ENCODE results near the gene RXFP1.

Gene RXFP1

DNA sequence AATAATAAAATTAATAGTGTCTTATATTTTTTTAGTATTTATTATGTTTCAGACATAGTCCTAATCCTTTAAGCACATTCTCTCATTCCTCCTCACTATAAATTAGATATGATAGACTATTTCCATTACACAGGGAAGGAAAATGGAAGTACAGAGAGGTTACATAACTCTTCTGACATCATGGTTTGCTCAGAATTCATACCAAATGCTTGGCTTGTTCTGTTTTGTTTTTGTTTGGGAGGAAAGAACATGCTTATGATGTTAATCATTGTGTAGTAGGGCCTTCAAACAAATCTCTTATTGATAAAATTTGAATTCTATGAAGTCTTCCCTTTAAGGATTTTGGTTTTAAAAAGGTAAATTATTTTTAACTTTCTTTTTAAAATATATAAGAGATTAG, 59.5 kb downstream of the RXFP1 start:
- Histone ChIP-seq H3K79me2 (ENCODE audit: insufficient read depth, low read length) (no peaks in the 10 kb centered on the region), H3K9me2 (replicated peaks; ENCODE audit: insufficient read depth, low read length) (no peaks in the 10 kb centered on the region), H3K36me3 (ENCODE audit: low read length) (no peaks in the 10 kb centered on the region), H3K4me3 (ENCODE audit: insufficient read depth, low read length, poor library complexity, severe bottlenecking) (no peak overlapping the region), H3K27me3 (ENCODE audit: low read length) (no peaks in the 10 kb centered on the region), H2AFZ (ENCODE audit: low read depth, low read length, severe bottlenecking) (no peak overlapping the region), H3K27ac (ENCODE audit: low read depth, low read length) (no peak overlapping the region), H3K9ac (ENCODE audit: low read length) (no peak overlapping the region), H3K9me3 (ENCODE audit: insufficient read depth, low read length) (no peaks in the 10 kb centered on the region), H4K20me1 (ENCODE audit: low read depth, low read length) (no peaks in the 10 kb centered on the region), H3F3A (ENCODE audit: insufficient read depth) (no peaks in the 10 kb centered on the region), H3K4me2 (ENCODE audit: low read depth, low read length, poor library complexity, severe bottlenecking) (no peak overlapping the region)
- TF ChIP-seq EZH2phosphoT487 (conservative IDR thresholded peaks at IDR 0.05; ENCODE audit: low read length): no peak
- TF ChIP-seq, protein P1, sequence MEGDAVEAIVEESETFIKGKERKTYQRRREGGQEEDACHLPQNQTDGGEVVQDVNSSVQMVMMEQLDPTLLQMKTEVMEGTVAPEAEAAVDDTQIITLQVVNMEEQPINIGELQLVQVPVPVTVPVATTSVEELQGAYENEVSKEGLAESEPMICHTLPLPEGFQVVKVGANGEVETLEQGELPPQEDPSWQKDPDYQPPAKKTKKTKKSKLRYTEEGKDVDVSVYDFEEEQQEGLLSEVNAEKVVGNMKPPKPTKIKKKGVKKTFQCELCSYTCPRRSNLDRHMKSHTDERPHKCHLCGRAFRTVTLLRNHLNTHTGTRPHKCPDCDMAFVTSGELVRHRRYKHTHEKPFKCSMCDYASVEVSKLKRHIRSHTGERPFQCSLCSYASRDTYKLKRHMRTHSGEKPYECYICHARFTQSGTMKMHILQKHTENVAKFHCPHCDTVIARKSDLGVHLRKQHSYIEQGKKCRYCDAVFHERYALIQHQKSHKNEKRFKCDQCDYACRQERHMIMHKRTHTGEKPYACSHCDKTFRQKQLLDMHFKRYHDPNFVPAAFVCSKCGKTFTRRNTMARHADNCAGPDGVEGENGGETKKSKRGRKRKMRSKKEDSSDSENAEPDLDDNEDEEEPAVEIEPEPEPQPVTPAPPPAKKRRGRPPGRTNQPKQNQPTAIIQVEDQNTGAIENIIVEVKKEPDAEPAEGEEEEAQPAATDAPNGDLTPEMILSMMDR (IDR thresholded peaks at IDR 0.05; ENCODE audit: insufficient read depth, low read length, poor library complexity, severe bottlenecking): no peak

DNA sequence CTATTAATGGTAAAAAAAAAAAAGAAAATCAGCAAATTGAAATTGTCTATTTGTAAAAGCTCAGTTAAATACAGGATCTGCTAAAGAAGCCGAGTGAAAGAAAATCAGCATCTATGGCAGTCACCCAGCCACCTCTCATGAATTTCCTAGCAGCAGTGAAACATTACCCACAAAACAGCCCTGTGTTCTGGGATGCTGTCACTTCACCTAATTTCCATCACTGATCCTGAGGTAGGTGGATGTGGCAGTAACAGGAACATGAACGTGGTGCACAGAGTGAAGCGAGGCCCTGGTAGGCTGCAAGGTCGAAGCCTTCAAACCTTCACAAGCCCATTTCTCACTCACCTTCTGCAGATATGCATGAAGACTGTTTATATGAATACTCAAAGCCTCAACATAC, 65.2 kb downstream of the RXFP1 start:
- H3K27ac ChIP-seq (ENCODE audit: low read depth, low read length): no peak overlapping the region
- H3K79me2 ChIP-seq (ENCODE audit: insufficient read depth, low read length): no peaks in the 10 kb centered on the region
- H4K20me1 ChIP-seq (ENCODE audit: low read depth, low read length): no peaks in the 10 kb centered on the region
- H3K9me2 ChIP-seq (replicated peaks; ENCODE audit: insufficient read depth, low read length): no peaks in the 10 kb centered on the region
- H2AFZ ChIP-seq (ENCODE audit: low read depth, low read length, severe bottlenecking): no peak overlapping the region
- H3K27me3 ChIP-seq (ENCODE audit: low read length): no peaks in the 10 kb centered on the region
- no peaks in the 10 kb centered on the region for H3F3A ChIP-seq (ENCODE audit: insufficient read depth)
- no peaks in the 10 kb centered on the region for H3K9me3 ChIP-seq (ENCODE audit: insufficient read depth, low read length)
- H3K36me3 ChIP-seq (ENCODE audit: low read length): no peaks in the 10 kb centered on the region
- no peak overlapping the region for H3K9ac ChIP-seq (ENCODE audit: low read length)
- no peak overlapping the region for H3K4me3 ChIP-seq (ENCODE audit: insufficient read depth, low read length, poor library complexity, severe bottlenecking)
- no peak for TF ChIP-seq EZH2phosphoT487 (conservative IDR thresholded peaks at IDR 0.05; ENCODE audit: low read length)
- TF ChIP-seq, protein P1 (IDR thresholded peaks at IDR 0.05; ENCODE audit: insufficient read depth, low read length, poor library complexity, severe bottlenecking): no peak
- no peak overlapping the region for H3K4me2 ChIP-seq (ENCODE audit: low read depth, low read length, poor library complexity, severe bottlenecking)

DNA sequence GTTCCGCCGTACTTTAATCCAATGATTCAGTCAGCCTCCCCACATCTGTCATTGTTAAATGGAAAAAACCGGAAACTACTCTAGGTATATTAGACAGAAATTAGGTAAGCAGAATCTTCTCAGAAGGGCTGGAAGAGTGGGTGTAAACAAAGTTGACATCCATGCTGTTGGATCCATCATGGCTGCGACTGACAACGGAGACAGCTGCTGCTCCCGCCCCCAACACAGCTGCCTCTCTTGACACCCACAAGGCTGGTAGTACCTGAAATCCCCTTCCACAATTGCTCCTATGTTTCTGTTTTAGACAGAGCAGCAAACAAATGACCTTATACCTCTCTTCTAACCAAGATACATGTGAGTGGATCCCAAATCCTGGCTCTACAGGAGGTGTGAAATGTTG, 66.6 kb downstream of the RXFP1 start:
- no peaks in the 10 kb centered on the region for H3K79me2 ChIP-seq (ENCODE audit: insufficient read depth, low read length)
- H3K9me2 ChIP-seq (replicated peaks; ENCODE audit: insufficient read depth, low read length): no peaks in the 10 kb centered on the region
- H2AFZ ChIP-seq (ENCODE audit: low read depth, low read length, severe bottlenecking): no peak overlapping the region
- H3K9me3 ChIP-seq (ENCODE audit: insufficient read depth, low read length): no peaks in the 10 kb centered on the region
- H4K20me1 ChIP-seq (ENCODE audit: low read depth, low read length): no peaks in the 10 kb centered on the region
- TF ChIP-seq EZH2phosphoT487 (conservative IDR thresholded peaks at IDR 0.05; ENCODE audit: low read length): no peak
- TF ChIP-seq, protein P1 (IDR thresholded peaks at IDR 0.05; ENCODE audit: insufficient read depth, low read length, poor library complexity, severe bottlenecking): no peak
- no peak overlapping the region for H3K9ac ChIP-seq (ENCODE audit: low read length)
- H3K4me3 ChIP-seq (ENCODE audit: insufficient read depth, low read length, poor library complexity, severe bottlenecking): no peak overlapping the region
- no peaks in the 10 kb centered on the region for H3K36me3 ChIP-seq (ENCODE audit: low read length)
- H3K27ac ChIP-seq (ENCODE audit: low read depth, low read length): no peak overlapping the region
- no peaks in the 10 kb centered on the region for H3F3A ChIP-seq (ENCODE audit: insufficient read depth)
- no peaks in the 10 kb centered on the region for H3K27me3 ChIP-seq (ENCODE audit: low read length)
- no peak overlapping the region for H3K4me2 ChIP-seq (ENCODE audit: low read depth, low read length, poor library complexity, severe bottlenecking)

All from SU-DHL-6 (cell line).